Gastroesophageal sphincter (tissue), 3 donors: ENCODE measurements around the gene RADX.

Experiments
- CTCF ChIP-seq, 4 experiments: fragments of 200-600 bp in 2 of 4; fragments of 450-650 bp in 2 of 4; sonication (generic) in 1 of 4; IDR thresholded peaks; one replicate each; pipeline ENCODE4 v1.5.1; 2017 to 2019; ENCODE audit warnings: antibody characterized with exemption in 4 of 4, mild to moderate bottlenecking in 2 of 4, moderate library complexity in 2 of 4
- EP300 ChIP-seq: sonication (generic); formaldehyde crosslinking; IDR thresholded peaks from one replicate; pipeline ENCODE4 v1.6.1; 2017; ENCODE audit warnings: antibody characterized with exemption, mild to moderate bottlenecking

DNA sequence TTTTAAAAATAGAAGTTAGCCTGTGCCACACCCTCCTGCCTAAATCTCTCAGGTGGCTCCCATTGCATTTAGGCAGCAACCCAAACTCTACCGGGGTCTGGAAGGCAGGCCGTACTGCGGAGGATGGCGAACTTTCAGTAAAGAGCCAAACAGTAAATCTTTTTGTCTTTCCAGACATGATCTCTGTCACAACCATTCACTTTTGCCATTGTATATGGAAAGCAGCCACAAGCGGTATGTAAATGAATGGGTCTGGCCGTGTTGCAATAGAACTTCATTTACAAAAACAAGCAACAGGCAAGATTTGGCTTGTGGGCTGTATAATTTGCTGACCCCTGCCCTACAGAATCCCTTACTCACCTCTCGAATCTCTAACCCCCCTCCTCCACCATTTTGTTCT, 3.3 kb downstream of the RADX start:
- TF ChIP-seq CTCF (IDR thresholded peaks at IDR 0.05) (no peak), EP300 (no peak)
